Islet precursor cell (in vitro differentiated cells): ENCODE results near the gene SLC17A8.
A peak's percentile ranks its signal among the peaks of the same experiment; 100 is the strongest.
"Not testable (repeated sequence)": the region's sequence is repeated elsewhere in the genome, so short reads cannot be mapped to it uniquely, and the experiment has no call there.

Source experiments
- DNase-seq: peaks from one replicate; pipeline ENCODE4 v3.0.0-alpha.2; 2018

Gene SLC17A8

GRCh38 chr12:100356644-100357223 lies at the start of gene SLC17A8:
TSS of gene SLC17A8 (plus strand) at chr12:100357074. CDS start at chr12:100357392, 318 bp downstream.
- DNase-seq, result peak; percentile 89

DNA sequence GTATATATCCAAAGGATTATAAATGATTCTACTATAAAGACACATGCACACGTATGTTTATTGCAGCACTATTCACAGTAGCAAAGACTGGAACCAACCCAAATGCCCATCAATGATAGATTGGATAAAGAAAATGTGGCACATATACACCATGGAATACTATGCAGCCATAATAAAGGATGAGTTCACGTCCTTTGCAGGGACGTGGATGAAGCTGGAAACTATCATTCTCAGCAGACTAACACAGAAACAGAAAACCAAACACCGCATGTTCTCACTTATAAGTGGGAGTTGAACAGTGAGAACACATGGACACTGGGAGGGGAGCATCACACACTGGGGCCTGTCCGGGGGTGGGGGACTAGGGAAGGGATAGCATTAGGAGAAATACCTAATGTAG lies 48.7 kb upstream of the SLC17A8 start:
- not testable (repeated sequence) for DNase-seq

DNA sequence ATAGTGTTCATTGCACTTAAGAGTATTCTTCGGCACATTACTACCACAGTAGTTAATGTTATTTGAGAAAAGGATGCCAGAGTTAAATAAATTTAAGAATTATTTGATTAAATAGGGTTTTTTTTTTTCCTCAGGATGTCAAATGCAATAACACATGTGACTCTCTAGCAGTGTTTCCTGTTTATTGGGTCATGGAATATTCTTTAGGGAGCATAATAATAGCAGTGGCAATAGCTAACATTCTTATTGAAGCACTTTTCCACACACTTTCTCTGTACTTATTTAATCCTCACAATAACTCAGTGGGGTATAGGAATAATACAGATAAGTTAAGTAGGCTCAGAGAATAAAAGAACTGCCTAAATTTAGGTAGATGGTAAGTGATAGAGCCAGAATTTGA lies 45.6 kb upstream of the SLC17A8 start:
- no peak for DNase-seq

GRCh38 chr12:100317371-100317770 lies 39.5 kb upstream of the SLC17A8 start:
- no peak for DNase-seq

GRCh38 chr12:100324498-100324897 lies 32.4 kb upstream of the SLC17A8 start:
- no peak for DNase-seq

GRCh38 chr12:100326208-100326607 lies 30.7 kb upstream of the SLC17A8 start:
- no peak for DNase-seq

DNA sequence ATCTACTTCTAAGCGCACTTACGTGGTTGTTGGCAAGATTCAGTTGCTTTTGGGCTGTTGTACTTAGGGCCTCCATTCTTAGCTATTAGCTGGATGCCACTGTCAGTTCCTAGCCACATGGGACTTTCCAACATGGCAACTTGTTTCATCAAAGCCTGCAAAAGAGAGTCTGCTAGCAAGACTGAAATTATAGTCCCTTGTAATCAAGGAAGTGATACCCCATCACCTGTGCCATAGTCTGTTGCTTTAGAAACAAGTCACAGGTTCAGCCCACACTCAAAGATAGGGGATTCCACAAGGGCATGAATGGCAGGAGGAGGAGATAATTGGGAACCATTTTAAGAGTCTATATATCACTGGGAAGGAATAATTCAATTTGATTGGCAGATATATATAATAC lies 27.1 kb upstream of the SLC17A8 start:
- no peak for DNase-seq

GRCh38 chr12:100331871-100332270 lies 25.0 kb upstream of the SLC17A8 start:
- no peak for DNase-seq

DNA sequence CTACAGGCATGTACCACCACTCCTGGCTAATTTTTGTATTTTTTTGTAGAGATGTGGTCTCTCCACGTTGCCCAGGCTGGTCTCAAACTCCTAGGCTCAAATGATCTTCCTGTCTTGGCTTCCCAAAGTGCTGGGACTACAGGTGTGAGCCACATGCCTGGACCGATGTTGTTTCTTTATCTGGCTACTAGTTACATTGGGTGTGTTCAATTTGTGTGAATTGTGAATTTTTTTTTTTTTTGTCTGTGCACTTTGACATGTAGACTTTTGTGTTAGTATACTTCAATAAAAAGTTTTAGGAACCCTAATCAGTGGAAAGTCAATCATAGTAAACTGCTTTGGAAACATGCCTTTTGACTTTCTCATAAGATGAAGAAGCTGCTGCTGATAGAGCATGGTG lies 24.0 kb upstream of the SLC17A8 start:
- no peak for DNase-seq

DNA sequence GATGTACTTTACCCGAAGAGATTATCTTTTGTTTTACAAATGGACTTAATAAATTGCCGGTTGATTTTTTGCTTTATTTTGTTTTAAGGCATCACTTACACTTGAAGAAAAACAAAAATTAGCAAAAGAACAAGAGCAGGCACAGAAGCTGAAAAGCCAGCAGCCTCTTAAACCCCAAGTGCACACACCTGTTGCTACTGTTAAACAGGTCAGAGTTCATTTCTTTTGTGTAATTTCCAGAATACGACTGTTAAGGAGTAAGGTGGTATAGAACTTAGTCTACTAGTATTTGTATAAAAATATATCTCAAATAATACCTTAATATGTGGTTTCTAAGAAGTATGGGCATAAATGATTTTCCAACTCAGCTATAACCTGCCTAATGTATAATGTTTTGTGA lies 19.6 kb upstream of the SLC17A8 start:
- DNase-seq, result no peak

- no peak for DNase-seq
Observed at GRCh38 chr12:100337727-100338126, 19.1 kb upstream of the SLC17A8 start.

- DNase-seq, result no peak
Observed at GRCh38 chr12:100339071-100339470, 17.8 kb upstream of the SLC17A8 start.

DNA sequence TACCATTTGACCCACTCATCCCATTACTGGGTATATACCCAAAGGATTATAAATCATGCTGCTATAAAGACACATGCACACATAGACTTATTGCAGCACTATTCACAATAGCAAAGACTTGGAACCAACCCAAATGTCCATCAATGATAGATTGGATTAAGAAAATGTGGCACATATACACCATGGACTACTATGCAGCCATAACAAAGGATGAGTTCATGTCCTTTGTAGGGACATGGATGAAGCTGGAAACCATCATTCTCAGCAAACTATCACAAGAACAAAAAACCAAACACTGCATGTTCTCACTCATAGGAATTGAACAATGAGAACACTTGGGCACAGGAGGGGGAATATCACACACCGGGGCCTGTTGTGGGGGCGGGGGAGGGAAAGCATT lies 14.0 kb upstream of the SLC17A8 start:
- DNase-seq, result not testable (repeated sequence)

GRCh38 chr12:100344351-100344750 lies 12.5 kb upstream of the SLC17A8 start:
- DNase-seq, result not testable (repeated sequence)

DNA sequence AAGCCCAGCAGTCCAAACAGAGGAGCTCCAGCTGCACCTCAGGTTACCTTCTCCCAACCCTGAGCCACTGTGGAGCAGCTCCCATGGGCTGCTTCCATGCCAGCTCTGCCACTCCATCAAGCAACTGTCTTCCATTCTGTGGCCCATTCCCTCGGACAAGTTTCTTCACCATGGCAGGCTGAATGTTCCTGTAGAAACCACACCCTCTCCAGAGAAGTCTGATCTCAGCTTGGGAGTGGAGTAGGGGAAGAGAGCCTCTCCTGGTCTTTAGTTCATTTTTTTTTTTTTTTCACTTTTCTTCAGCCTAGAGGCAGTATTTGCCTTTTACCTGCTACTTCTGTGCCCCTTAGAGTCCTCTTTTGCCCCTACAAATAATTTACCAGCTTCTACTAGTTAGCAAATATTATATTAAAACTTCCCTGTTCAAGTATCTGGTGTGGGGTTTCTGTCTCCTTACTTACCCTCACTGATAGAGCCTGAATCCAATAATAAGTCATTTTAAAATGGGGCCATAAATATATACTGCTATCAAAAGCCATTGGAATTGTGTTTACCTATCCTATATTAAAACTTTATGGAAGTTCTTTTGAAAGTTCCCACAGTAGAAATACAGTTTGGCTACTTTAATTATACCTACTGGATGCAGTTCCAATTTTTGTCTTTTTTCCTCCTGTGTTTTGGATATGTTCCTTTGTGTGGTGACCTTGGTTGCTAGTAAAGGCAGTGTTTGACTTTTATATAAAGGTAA lies 11.7 kb upstream of the SLC17A8 start:
- DNase-seq, result no peak

- DNase-seq, result no peak
Observed at GRCh38 chr12:100346660-100347059, 10.2 kb upstream of the SLC17A8 start.

DNA sequence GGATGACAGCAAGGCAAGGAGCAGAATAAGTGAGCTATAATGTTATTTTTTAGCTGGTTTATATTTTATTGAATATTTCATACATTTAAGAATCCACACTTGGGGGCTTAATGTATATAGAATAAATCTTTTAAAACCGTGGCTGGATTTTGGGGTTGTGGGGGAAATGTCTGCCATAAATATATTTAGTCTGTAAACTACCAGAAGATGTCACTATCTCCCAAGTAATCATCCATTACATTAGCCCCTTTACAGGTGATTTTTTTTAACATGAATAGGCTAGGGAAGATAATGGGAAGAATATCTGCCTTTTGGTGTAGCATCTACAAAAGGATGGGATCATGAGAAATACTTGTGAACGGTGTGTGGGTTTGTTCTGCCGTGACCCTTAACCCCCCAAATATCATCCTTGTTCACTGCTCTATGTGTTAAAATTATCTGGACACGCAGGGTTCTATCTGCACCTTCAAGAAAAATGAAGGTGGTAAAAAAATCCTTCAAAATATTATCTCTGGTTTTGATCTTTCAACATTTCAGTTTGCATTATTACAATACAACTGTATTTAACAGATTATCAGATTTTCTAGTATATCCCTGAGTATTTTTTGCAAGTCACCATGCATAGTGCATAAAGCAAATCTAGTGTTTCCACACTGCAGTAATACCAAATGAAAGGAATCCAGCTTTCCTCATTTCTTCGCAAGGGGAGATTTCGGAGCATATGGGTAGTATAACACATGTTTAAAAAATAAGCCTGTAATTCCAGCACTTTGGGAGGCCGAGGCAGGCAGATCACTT lies 8.0 kb upstream of the SLC17A8 start:
- DNase-seq, result no peak

DNA sequence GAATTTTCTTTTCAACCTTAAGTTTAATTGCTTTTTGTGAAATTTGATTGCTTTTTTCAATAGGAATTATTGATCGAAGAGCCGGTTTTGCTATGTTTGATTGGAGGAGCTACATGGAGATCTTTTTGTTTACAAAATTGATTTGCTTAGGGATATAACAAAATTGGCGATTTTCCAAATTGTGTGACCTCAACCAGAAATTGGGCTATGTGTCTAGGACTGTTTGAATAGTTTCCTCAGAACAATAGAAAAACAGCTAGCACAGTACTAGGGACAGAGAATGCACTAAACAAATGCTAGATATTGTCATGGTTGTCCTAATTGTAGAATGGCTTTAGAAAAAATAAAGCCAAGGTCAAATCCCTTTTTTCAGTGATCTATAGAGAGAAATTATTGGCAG lies 2.4 kb downstream of the SLC17A8 start:
- no peak for DNase-seq

- no peak for DNase-seq
Observed at GRCh38 chr12:100359822-100360221, 2.9 kb downstream of the SLC17A8 start.

DNA sequence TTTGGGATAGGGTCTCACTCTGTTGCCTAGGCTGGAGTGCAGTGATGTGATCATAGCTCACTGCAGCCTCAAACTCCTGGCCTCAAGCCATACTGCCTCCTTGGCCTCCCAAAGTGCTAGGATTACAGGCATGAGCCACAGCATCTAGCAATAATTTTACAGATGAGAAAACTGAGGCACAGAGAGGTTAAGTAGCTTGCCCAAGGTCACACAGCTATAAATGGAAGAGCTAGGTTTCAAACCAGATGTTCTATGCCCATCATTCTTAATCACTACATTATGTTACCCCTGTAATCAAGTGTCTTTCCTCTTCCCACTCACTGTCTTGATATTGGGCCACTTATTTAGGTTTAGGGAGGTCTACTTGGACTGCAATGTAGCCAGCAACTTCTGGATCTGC lies 3.6 kb downstream of the SLC17A8 start:
- no peak for DNase-seq

DNA sequence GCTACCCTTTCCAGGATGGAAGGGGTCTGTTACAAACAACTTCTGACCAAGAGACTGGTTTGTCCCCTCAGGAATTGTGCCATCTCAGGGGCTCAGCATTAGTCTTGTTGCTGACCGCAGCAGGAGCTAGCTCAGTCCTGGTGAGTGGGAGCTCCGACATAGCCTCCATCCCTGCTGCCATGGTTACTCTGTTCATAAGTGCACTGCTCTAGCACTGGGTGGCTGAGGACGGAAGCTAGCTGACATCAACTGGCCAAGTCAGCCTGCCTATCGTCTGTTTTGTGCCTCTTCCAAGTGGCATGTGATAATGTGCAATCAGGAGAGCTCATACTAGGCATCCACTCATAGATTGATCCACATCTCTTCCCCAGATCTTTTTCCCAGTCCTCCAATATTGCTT lies 7.5 kb downstream of the SLC17A8 start:
- peak; percentile 48 for DNase-seq

DNA sequence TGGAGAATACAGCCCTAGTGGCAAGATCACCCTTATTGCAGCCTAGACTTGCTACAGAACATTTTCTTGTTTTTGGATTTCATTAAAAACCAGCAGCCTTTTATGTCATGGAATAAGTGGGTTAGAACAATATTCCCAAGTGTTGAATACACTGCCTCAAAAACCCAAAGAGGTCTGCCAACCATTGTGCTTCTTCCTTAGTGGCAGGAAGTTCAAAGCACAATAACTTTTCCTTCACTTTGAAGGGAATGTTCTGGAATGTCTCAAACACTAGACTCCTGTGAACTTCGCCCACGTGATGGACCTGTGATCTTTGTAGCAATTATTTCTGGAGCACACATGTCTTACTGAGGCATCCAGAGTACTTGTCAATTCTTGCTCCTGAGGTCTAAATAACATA lies 8.5 kb downstream of the SLC17A8 start:
- DNase-seq, result peak; percentile 39

- DNase-seq, result no peak
Observed at GRCh38 chr12:100368066-100368465, 11.2 kb downstream of the SLC17A8 start.

- DNase-seq, result peak; percentile 83
Observed at GRCh38 chr12:100371146-100371545, 14.3 kb downstream of the SLC17A8 start.
